ENCODE measurements around the gene CAMK1G. TPM values are rescaled to one million over a fixed set of nuclear protein-coding genes. Genes with fewer than 3 reads are reported as not detected.

The CAMK1G gene
- total and polyA plus RNA-seq, 2 donors (not counting 3 experiments of a cell fraction or from before 2014, with no cell fraction given) = not detected

DNA sequence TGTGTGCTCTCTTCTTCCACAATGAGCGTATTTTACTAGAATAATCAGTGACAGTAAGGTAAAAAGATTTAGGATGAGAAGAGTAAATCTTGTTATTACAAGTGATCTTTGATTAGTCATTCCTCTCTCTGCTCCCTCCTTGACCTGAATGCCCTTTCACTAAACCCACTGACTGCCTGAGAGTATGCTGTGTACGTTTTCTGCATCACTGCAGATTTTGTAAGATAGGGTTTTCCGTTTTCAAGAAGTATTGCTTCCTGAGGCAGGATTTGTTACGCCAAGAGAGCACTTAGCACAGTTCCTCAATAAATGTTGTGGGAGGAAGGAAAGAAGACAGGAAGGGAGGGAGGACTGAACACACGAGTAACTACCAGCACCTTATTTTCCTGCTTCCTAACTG, 76.4 kb downstream of the CAMK1G start:
- no peak overlapping the region for H3K4me3 ChIP-seq (replicated peaks in 1 of 3; ENCODE audit: insufficient read depth in 1 of 3, low read depth in 1 of 3, low read length in 3 of 3)
- FAIRE-seq = peak; percentile 85
- H3K27ac ChIP-seq (ENCODE audit: insufficient read depth, low read depth, low read length) = no peak overlapping the region
- H3K9ac ChIP-seq (replicated peaks; ENCODE audit: extremely low read depth, insufficient read depth, low read length) = no peak overlapping the region
- dilution Hi-C loops (cut with MboI; ENCODE audit: extremely low pct_ligation_motif_present, low sequenced_read_pairs) = no loop called here
- ChIA-PET CTCF (no interaction called here), POLR2A (no interaction called here)
- H4K20me1 ChIP-seq (replicated peaks; ENCODE audit: control insufficient read depth, extremely low read depth, insufficient read depth, low read length) = no peaks in the 10 kb centered on the region
- H3K4me2 ChIP-seq (ENCODE audit: insufficient read depth, low read length) = peak overlapping the region; percentile 17
- H3K27me3 ChIP-seq (ENCODE audit: control insufficient read depth in 2 of 2, insufficient read depth in 2 of 2, low read length in 2 of 2) = peaks cover 0 to 2% of the 10 kb centered on the region in 2 experiments
- no peak overlapping the region for H2AFZ ChIP-seq (ENCODE audit: low read depth, low read length)
- intact Hi-C loops (cut with micrococcal nuclease) = no loop called here
- DNase-seq (ENCODE audit: low read depth, low spot score) = peak; percentile 48
- no peaks in the 10 kb centered on the region for H3K79me2 ChIP-seq (ENCODE audit: control insufficient read depth, insufficient read depth, low read length)
- H3K9me1 ChIP-seq (replicated peaks; ENCODE audit: control insufficient read depth, extremely low read depth, insufficient read depth, low read length) = no peaks in the 10 kb centered on the region
- no peaks in the 10 kb centered on the region for H3K36me3 ChIP-seq (ENCODE audit: control insufficient read depth in 2 of 2, extremely low read depth in 1 of 2, insufficient read depth in 2 of 2, low read length in 2 of 2)
- BruUV-seq (replicated peaks) = no TSS peak
- H3K9me3 ChIP-seq (replicated peaks; ENCODE audit: control insufficient read depth, insufficient read depth, low read length) = no peaks in the 10 kb centered on the region
- TF ChIP-seq FOS (IDR thresholded peaks at IDR 0.05; ENCODE audit: borderline replicate concordance, insufficient read depth, low read length) = peak; percentile 46
- peak; percentile 91 for TF ChIP-seq GATA2 (IDR thresholded peaks at IDR 0.05; ENCODE audit: insufficient read depth, insufficient read length, low read depth, low read length)
- no peak for TF ChIP-seq JUN (IDR thresholded peaks at IDR 0.05; ENCODE audit: borderline replicate concordance, insufficient read depth, insufficient read length, low read depth)
- peak; percentile 44 for TF ChIP-seq POLR2AphosphoS5 (IDR thresholded peaks at IDR 0.05; ENCODE audit: insufficient read depth, low read depth, low read length)
- H3K4me1 ChIP-seq (ENCODE audit: control insufficient read depth, extremely low read depth, insufficient read depth, low read length) = peaks cover 10% of the 10 kb centered on the region

DNA sequence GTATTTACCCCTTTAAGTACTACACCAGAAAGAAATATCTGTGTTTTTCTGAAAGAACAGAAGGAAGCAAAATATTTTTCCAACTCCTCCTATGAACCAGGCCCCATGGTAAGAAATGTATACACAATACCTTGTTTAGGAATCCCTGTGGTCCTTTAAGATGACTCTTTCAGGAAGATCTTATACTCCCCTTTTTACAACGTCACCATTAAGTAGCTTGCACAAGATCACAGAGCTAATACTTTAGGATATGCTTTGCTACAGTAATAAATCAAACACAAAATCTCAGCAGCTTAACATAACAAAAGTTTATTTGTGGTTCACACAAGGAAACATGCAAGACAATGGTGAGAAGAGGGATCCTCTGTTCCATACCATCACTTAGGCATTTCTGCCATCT, 77.6 kb downstream of the CAMK1G start:
- Histone ChIP-seq H2AFZ (ENCODE audit: low read depth, low read length) (no peak overlapping the region), H3K9me3 (replicated peaks; ENCODE audit: control insufficient read depth, insufficient read depth, low read length) (no peaks in the 10 kb centered on the region), H3K4me2 (ENCODE audit: insufficient read depth, low read length) (no peak overlapping the region), H3K4me3 (replicated peaks in 1 of 3; ENCODE audit: insufficient read depth in 1 of 3, low read depth in 1 of 3, low read length in 3 of 3) (no peak overlapping the region), H3K27ac (ENCODE audit: insufficient read depth, low read depth, low read length) (no peak overlapping the region), H3K9ac (replicated peaks; ENCODE audit: extremely low read depth, insufficient read depth, low read length) (no peak overlapping the region), H3K79me2 (ENCODE audit: control insufficient read depth, insufficient read depth, low read length) (no peaks in the 10 kb centered on the region), H4K20me1 (replicated peaks; ENCODE audit: control insufficient read depth, extremely low read depth, insufficient read depth, low read length) (no peaks in the 10 kb centered on the region), H3K27me3 (ENCODE audit: control insufficient read depth in 2 of 2, insufficient read depth in 2 of 2, low read length in 2 of 2) (peaks cover 0 to 2% of the 10 kb centered on the region in 2 experiments), H3K36me3 (ENCODE audit: control insufficient read depth in 2 of 2, extremely low read depth in 1 of 2, insufficient read depth in 2 of 2, low read length in 2 of 2) (no peaks in the 10 kb centered on the region), H3K9me1 (replicated peaks; ENCODE audit: control insufficient read depth, extremely low read depth, insufficient read depth, low read length) (no peaks in the 10 kb centered on the region), H3K4me1 (ENCODE audit: control insufficient read depth, extremely low read depth, insufficient read depth, low read length) (peaks cover 10% of the 10 kb centered on the region)
- intact Hi-C loops (cut with micrococcal nuclease) = no loop called here
- TF ChIP-seq MYC (IDR thresholded peaks at IDR 0.05; ENCODE audit: low read depth, low read length) = no peak
- TF ChIP-seq, protein P1, sequence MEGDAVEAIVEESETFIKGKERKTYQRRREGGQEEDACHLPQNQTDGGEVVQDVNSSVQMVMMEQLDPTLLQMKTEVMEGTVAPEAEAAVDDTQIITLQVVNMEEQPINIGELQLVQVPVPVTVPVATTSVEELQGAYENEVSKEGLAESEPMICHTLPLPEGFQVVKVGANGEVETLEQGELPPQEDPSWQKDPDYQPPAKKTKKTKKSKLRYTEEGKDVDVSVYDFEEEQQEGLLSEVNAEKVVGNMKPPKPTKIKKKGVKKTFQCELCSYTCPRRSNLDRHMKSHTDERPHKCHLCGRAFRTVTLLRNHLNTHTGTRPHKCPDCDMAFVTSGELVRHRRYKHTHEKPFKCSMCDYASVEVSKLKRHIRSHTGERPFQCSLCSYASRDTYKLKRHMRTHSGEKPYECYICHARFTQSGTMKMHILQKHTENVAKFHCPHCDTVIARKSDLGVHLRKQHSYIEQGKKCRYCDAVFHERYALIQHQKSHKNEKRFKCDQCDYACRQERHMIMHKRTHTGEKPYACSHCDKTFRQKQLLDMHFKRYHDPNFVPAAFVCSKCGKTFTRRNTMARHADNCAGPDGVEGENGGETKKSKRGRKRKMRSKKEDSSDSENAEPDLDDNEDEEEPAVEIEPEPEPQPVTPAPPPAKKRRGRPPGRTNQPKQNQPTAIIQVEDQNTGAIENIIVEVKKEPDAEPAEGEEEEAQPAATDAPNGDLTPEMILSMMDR (IDR thresholded peaks at IDR 0.05; ENCODE audit: extremely low read depth in 1 of 2, insufficient read depth in 1 of 2, low read depth in 1 of 2, low read length in 2 of 2) = no peak
- no peak for TF ChIP-seq GATA2 (IDR thresholded peaks at IDR 0.05; ENCODE audit: insufficient read depth, insufficient read length, low read depth, low read length)
- TF ChIP-seq POLR2A (IDR thresholded peaks at IDR 0.05; ENCODE audit: low read depth, low read length) = no peak
- TF ChIP-seq POLR2AphosphoS5 (IDR thresholded peaks at IDR 0.05; ENCODE audit: insufficient read depth, low read depth, low read length) = no peak
- TF ChIP-seq, protein P2, sequence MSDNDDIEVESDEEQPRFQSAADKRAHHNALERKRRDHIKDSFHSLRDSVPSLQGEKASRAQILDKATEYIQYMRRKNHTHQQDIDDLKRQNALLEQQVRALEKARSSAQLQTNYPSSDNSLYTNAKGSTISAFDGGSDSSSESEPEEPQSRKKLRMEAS (IDR thresholded peaks at IDR 0.05; ENCODE audit: insufficient read depth, insufficient read length) = no peak
- no peak for TF ChIP-seq EZH2 (IDR thresholded peaks at IDR 0.05; ENCODE audit: borderline replicate concordance, low read depth, low read length, severe bottlenecking)
- TF ChIP-seq JUN (IDR thresholded peaks at IDR 0.05; ENCODE audit: borderline replicate concordance, insufficient read depth, insufficient read length, low read depth) = no peak
- no peak for TF ChIP-seq FOS (IDR thresholded peaks at IDR 0.05; ENCODE audit: borderline replicate concordance, insufficient read depth, low read length)
- DNase-seq (ENCODE audit: low read depth, low spot score) (no peak), FAIRE-seq (no peak)
- BruUV-seq (replicated peaks) = no TSS peak
- ChIA-PET CTCF (interaction anchor here (0.8 to 1.2 kb wide), 2 partner anchors 8 to 11 kb away, joined by 3 read pairs; no protein-coding TSS in a partner anchor), POLR2A (no interaction called here)
- dilution Hi-C loops (cut with MboI; ENCODE audit: extremely low pct_ligation_motif_present, low sequenced_read_pairs) = no loop called here

Measured in endothelial cell of umbilical vein (primary cell).